OCI-LY7 (cell line): ENCODE measurements around the gene HAND1.

Source experiments
- CTCF ChIP-seq: fragments of 200-600 bp; sonication (generic); conservative IDR thresholded peaks from 2 replicates; pipeline ENCODE4 v1.5.1; 2014; ENCODE audit warnings: mild to moderate bottlenecking, antibody characterized with exemption, low read length, moderate library complexity, mixed read lengths
- EZH2phosphoT487 ChIP-seq: fragments of 200-600 bp; sonication (generic); IDR thresholded peaks from 2 replicates; pipeline ENCODE4 v1.6.1; 2018; ENCODE audit warnings: low read depth, borderline replicate concordance, mild to moderate bottlenecking, mixed run types, antibody characterized with exemption, low read length, moderate library complexity, mixed read lengths

- TF ChIP-seq CTCF (no peak), EZH2phosphoT487 (no peak)
These were observed 3.8 kb upstream of the HAND1 start for GRCh38 chr5:154481584-154482381.
